Medulla oblongata (tissue), 1 donor: ENCODE data around the gene PYM1.

Experiments
- DNase-seq: peaks from one replicate; pipeline ENCODE4 v3.0.0-alpha.2; 2015; ENCODE audit errors: extremely low spot score

The PYM1 gene

DNA sequence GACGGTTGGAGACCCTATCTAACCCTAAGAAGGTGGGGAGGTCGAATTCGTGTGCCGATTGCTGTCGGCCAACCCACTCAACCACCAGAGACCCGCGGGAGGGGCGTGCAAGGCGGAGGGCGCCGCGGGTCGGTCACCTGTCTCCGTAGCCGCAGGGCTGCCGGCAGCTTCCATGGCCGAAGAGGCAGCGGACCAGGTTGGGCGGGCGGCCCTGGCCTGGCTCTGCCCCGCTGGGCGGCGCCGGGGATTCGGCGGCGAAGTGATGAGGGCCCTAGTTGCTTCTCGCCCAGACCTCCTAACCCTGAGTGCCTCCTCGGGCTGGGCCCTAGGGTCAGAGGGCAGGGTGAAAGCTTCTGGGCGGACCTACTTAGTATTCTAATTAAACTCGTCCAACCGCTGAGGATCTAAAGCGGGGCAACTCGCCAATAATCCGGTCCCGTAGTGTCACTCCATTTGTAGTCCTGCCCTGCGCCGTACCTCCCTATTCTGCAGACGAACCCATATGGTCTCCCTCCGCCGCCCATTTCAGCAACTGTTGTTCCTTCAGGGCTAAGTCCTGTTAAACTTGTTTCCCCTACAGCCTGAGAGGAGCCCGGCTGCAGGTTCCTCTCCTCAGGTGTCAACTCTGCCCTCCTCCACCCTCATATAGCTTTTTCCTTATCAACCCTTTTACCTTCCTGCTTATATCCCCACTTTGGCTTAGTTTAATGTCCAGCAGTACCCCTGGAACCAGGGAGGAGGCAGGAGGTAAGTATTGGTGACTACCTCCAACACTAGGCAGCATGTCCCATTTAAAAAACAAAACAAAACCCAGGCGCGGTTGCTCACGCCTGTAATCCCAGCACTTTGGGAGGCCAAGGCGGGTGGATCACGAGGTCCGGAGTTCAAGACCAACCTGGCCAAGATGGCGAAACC, at the start of gene PYM1:
Gene PYM1, minus strand, starts transcription at position 307 of the 915 bp plus-strand sequence. Its CDS starts 133 bp downstream, at position 174.
- peak; percentile 76 for DNase-seq

- peak; percentile 25 for DNase-seq
Observed at GRCh38 chr12:55974308-55974730, 46.6 kb upstream of the PYM1 start.

DNA sequence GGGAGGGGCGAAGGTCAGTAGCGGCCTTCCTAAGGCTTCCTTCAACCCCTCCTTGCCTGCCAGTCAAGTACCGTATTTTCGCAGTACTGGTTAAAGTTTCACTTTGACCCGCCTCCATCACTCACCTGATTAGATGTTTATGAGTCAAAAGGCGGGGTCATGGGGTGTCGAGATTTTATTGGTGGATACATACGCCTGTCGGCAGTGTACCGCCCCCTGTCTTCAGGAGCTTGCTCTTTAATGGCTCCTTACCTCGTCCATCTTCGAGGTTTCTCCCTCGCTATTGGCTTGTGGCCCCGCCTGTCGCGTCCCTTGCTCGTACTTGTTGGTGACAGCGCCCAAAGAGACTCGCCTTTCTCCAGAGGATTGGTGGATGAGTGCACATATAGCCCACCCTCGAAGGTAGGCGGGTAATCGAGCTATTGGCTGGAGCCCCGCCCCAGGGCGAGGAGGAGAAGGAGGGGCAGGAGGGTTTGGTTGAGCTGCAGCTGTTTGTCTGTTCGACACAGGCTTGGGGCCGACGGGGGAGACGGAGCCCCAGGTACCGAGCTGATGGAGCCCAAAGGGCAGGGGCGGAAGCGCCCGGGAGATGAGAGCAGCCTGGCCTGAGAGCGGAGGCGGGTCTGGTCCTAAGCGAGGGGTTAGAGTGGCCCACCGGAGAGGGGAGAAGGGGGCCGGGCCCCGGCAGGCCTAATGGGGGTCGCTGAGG, 46.1 kb upstream of the PYM1 start, which contains the start of gene RAB5B:
Gene RAB5B, plus strand, starts transcription at position 480 of the 709 bp plus-strand sequence. CDS start 12,883 bp downstream, outside the sequence.
- peak; percentile 100 for DNase-seq

DNA sequence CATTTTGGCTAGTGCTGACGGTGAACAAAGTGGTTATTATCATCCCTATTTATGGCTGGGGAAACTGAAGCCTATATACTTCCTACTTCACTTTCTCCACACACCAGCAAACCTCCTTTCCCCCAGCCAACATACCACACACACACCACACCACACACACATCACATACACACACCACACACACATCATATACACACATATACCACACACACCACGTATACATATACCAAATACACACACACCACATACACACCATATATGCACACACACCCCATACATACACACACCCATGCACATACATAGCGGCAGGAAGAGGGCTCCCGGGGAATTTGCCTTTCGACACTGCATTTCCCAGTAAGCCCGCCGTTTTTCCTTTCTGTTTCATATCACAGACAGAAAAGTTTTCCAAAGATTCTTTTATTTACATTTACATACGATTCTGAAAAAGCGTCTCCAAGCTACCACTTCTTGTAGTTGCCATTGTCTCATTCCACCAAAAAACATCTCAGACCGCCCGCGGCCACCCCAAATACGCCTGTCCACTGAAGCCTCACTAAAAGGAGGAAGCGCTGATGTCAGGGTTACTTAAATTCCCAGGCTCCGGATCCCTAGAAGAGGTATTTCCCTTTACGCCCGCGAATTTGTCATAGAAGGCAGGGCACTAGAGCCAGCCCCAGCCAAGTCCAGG, 45.4 kb upstream of the PYM1 start:
- DNase-seq = no peak

GRCh38 chr12:55972456-55972855, 44.8 kb upstream of the PYM1 start:
- DNase-seq = no peak

DNA sequence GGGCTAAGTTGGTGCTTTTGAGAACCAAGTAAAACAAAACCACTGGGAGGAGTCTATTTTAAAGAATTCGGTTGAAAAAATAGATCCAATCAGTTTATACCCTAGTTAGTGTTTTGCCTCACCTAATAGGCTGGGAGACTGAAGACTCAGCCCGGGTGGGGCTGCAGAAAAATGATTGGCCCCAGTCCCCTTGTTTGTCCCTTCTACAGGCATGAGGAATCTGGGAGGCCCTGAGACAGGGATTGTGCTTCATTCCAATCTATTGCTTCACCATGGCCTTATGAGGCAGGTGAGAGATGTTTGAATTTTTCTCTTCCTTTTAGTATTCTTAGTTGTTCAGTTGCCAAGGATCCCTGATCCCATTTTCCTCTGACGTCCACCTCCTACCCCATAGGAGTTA, 44.3 kb upstream of the PYM1 start:
- DNase-seq = no peak

GRCh38 chr12:55970775-55971174, 43.1 kb upstream of the PYM1 start:
- DNase-seq = no peak

GRCh38 chr12:55969356-55969755, 41.7 kb upstream of the PYM1 start:
- DNase-seq = no peak

GRCh38 chr12:55966408-55967281, 39.0 kb upstream of the PYM1 start, which contains the start of gene CDK2:
CDK2 (plus strand) TSS chr12:55966830; CDS start chr12:55967009, 179 bp downstream.
- DNase-seq = peak; percentile 91

GRCh38 chr12:55965941-55966407, 38.3 kb upstream of the PYM1 start, which contains the start of gene PMEL:
PMEL (minus strand) TSS chr12:55966042; CDS start chr12:55966011, 31 bp downstream.
- DNase-seq = no peak

DNA sequence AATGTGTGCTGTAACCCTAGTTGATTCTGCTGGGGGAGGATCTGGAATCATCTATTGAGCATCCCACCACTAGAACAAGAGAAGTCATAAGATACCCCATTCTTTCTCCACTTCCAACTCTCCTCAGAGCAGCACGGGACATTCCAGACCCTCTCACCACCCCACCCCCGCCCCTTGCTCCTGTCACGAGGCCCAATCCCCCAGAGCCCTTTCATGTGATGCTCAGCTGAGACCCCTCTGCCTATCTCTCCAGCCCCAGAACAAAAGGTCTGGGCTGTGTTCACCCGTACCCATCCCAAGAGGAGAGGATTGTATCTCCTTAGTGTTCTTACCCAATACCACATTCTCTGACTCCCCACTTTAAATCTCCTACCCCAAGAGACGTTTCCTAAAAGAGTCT, 37.5 kb upstream of the PYM1 start:
- no peak for DNase-seq

GRCh38 chr12:55963760-55964159, 36.1 kb upstream of the PYM1 start:
- DNase-seq = no peak

DNA sequence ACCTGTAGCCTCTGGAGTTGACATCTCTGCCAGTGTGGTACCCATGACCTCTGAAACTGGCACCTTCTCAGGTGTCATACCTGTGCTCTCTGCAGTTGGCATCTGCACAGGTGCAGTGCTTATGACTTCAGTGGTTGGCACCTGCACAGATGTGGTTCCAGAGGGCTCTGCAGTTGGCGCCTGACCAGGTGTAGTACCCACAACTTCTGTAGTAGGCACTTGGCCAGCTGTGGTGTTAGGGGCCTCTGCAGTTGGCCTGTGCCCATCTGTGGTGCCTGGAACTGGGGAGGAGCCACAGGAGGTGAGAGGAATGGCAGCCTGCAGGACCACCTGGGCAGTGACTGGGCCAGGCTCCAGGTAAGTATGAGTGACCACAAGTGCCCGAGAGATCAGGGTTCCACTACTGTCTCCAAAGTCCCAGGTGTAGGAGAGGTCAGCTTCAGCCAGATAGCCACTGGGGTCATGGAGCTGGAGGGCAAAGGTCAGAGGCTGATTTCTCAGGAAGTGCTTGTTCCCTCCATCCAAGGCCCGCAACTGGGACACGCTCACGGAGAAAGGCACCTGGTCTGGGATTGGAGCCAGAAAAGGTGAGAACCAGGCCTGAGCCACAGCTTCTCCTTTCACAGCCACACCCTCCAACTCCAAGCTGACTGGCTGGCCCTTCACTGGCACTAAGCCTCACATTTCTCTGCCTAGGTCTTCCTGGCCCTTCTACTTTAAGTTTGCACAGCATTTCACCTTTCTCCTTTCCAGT, 29.6 kb upstream of the PYM1 start:
- DNase-seq = no peak

DNA sequence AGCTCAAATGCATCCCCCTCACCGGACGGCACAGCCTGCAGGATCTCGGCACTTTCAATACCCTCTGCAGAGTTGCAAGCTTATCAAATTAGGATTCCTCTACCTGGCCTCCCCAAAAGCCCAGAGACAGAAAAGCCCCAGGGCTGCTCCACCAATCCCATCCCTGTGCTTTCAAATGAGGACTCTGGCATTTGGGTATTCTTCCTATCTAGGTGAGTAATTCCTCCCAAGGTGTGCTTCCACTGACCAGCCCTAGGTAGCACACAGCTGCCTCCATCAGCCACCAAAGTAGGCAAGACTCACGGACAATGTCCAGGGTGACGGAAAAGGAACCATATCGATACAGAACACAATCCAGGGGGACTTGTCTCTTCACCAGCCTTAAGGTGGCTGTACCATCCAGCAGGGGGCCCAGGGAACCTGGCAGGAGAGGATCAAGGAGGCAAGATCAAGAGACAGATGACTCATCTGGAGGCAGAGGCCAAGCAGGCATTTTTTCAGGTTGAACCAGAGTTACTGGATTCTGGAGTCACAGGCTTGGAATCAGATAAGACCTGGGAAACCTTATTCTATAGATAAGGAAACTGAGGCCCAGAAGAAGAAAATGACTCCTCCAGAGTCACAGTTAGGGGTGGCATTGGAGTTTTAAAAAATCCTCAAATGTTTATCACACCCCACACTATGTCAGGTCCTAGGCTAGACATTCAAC, 28.3 kb upstream of the PYM1 start:
- DNase-seq = no peak

DNA sequence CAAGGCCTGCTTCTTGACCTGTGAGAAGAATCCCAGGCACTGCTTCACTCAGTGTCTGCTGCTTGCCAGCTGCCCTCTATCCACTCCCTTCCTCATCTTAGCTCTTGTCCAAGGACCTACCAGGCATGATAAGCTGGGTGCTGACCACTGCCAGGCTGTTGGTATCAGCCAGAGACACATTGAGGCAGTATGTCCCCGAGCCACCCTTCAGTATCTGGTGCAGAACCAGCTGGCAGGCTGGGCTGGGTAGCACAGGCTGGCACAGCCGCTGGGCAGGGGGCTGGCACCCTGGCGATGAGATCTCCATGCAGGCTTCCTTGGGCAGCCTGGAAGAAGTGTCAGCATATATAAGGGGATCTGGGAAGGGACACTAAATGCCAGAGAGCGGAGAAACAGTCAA, 27.6 kb upstream of the PYM1 start:
- DNase-seq = no peak

DNA sequence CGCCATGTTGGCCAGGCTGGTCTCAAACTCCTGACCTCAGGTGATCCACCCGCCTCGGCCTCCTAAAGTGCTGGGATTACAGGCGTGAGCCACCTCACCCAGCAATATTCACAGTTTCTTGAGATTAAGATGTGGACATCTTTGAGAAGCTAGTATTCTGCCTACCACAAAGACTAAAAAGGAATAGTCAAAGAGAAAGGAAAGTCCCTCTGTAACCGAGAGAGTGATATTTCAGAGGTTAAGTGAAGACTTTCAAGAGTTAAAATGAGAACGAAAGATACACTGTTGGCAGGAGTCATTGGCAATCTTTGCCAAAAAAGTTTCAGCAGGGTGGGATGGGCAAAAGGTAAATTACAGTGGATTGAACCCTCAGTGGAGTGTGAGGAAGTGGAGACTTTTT, 18.9 kb upstream of the PYM1 start:
- DNase-seq = no peak

DNA sequence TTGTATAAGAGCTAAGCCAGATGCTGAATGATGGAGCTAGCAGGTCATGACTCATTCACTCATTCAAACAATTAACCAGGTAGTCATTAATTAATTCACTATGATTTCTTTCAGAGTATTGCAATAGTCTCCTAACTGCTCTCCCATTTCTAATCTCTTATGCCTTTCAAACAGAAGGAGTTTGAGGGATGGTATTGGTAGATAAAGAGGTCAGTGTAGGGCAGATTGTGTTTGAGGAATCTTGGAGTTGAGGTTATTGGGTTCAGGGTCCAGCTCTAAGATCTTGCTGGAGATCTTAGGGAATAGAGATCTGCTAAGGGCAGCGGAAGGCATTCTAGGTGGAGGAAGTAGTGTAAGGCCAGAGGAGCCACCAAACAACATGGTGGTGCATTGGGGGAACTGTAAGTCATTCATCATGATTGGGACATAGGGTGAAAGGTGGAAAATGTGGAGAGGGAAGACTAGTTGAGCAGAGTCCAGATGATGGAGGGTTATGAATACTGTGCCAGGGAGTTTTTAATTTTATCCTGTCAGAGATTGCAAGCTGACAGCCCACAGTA, 15.0 kb upstream of the PYM1 start:
- no peak for DNase-seq

- no peak for DNase-seq
Observed at GRCh38 chr12:55942055-55942454, 14.4 kb upstream of the PYM1 start.
